ENCODE measurements around the gene TMEM88. TPM values are rescaled to one million over a fixed set of nuclear protein-coding genes. Genes with fewer than 3 reads are reported as not detected.

Gene TMEM88
- total and polyA plus RNA-seq, 2 of the 13 experiments (the other 11 are each of a cell fraction or from before 2014, with no cell fraction given), result 0.31 to 0.66 TPM

DNA sequence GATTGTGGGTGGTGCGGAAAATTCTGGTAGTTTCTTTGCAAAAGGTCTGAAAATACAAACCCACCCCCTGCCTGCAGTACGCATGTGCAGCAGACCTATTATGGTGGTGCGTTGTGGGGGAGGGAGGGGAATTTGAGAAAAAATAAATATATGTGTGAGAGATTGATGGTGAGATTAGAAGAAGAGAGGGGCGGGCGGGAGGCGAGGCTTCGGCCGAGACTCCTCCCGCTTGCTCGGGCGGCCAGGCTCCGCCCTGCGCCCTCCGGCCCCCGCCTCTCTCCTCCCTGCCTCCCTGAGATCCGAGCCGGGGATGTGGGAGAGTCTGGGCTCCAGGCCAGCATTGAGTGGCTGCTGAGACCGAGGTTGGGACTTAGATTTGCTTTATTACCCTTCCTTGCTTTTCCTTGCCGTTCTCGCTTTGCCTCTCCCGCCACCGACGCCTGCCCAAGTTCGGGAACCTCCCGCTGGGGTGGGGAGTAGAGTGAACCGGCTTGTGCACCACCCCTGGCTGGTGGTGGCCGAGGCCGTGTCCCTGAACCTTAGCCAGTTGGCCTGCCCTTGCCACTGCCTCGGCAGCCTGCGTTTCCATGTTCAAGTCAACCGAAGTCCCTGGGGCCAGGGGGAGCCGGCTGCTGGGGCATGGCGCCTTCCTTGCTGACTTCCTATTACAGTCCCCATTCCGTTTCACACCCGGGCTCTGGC is 32.8 kb downstream of the TMEM88 start (continued):
- TF ChIP-seq ZNF781 (CRISPR knock-in tag; IDR thresholded peaks at IDR 0.05; ENCODE audit: borderline replicate concordance, not compliant biosample characterization) (no peak), MYNN (CRISPR knock-in tag; IDR thresholded peaks at IDR 0.05; ENCODE audit: low read depth) (0 out of 2 replicates have a peak, but pooled peaks have one; percentile 52), DMAP1 (CRISPR knock-in tag; IDR thresholded peaks at IDR 0.05) (peak; percentile 28; the same call in 1 of the 2 replicates), RXRA (CRISPR knock-in tag; IDR thresholded peaks at IDR 0.05) (peak; percentile 83), CREM (IDR thresholded peaks at IDR 0.05) (no peak), CREM (CRISPR knock-in tag; IDR thresholded peaks at IDR 0.05) (no peak), RFXANK (CRISPR knock-in tag; IDR thresholded peaks at IDR 0.05) (no peak), ELF3 (CRISPR knock-in tag; IDR thresholded peaks at IDR 0.05) (peak; percentile 62), FOXM1 (CRISPR knock-in tag; IDR thresholded peaks at IDR 0.05) (no peak), KDM3A (CRISPR knock-in tag; IDR thresholded peaks at IDR 0.05; ENCODE audit: low read depth) (0 out of 2 replicates have a peak, but pooled peaks have one; percentile 30)
- TF ChIP-seq, protein P1, sequence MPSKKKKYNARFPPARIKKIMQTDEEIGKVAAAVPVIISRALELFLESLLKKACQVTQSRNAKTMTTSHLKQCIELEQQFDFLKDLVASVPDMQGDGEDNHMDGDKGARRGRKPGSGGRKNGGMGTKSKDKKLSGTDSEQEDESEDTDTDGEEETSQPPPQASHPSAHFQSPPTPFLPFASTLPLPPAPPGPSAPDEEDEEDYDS (CRISPR knock-in tag; IDR thresholded peaks at IDR 0.05), result peak; percentile 51
- TF ChIP-seq, protein P2, sequence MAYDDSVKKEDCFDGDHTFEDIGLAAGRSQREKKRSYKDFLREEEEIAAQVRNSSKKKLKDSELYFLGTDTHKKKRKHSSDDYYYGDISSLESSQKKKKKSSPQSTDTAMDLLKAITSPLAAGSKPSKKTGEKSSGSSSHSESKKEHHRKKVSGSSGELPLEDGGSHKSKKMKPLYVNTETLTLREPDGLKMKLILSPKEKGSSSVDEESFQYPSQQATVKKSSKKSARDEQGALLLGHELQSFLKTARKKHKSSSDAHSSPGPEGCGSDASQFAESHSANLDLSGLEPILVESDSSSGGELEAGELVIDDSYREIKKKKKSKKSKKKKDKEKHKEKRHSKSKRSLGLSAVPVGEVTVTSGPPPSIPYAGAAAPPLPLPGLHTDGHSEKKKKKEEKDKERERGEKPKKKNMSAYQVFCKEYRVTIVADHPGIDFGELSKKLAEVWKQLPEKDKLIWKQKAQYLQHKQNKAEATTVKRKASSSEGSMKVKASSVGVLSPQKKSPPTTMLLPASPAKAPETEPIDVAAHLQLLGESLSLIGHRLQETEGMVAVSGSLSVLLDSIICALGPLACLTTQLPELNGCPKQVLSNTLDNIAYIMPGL (CRISPR knock-in tag; IDR thresholded peaks at IDR 0.05; ENCODE audit: borderline replicate concordance in 1 of 2, low read depth in 1 of 2), result peak; percentile 49 to 78; a peak in 3 of 4 replicates
- TF ChIP-seq, protein P3, sequence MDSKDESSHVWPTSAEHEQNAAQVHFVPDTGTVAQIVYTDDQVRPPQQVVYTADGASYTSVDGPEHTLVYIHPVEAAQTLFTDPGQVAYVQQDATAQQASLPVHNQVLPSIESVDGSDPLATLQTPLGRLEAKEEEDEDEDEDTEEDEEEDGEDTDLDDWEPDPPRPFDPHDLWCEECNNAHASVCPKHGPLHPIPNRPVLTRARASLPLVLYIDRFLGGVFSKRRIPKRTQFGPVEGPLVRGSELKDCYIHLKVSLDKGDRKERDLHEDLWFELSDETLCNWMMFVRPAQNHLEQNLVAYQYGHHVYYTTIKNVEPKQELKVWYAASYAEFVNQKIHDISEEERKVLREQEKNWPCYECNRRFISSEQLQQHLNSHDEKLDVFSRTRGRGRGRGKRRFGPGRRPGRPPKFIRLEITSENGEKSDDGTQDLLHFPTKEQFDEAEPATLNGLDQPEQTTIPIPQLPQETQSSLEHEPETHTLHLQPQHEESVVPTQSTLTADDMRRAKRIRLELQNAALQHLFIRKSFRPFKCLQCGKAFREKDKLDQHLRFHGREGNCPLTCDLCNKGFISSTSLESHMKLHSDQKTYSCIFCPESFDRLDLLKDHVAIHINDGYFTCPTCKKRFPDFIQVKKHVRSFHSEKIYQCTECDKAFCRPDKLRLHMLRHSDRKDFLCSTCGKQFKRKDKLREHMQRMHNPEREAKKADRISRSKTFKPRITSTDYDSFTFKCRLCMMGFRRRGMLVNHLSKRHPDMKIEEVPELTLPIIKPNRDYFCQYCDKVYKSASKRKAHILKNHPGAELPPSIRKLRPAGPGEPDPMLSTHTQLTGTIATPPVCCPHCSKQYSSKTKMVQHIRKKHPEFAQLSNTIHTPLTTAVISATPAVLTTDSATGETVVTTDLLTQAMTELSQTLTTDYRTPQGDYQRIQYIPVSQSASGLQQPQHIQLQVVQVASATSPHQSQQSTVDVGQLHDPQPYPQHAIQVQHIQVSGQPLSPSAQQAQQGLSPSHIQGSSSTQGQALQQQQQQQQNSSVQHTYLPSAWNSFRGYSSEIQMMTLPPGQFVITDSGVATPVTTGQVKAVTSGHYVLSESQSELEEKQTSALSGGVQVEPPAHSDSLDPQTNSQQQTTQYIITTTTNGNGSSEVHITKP (CRISPR knock-in tag; IDR thresholded peaks at IDR 0.05; ENCODE audit: low read depth), result peak; percentile 78; the same call in 1 of the 2 replicates
- TF ChIP-seq, protein P4, sequence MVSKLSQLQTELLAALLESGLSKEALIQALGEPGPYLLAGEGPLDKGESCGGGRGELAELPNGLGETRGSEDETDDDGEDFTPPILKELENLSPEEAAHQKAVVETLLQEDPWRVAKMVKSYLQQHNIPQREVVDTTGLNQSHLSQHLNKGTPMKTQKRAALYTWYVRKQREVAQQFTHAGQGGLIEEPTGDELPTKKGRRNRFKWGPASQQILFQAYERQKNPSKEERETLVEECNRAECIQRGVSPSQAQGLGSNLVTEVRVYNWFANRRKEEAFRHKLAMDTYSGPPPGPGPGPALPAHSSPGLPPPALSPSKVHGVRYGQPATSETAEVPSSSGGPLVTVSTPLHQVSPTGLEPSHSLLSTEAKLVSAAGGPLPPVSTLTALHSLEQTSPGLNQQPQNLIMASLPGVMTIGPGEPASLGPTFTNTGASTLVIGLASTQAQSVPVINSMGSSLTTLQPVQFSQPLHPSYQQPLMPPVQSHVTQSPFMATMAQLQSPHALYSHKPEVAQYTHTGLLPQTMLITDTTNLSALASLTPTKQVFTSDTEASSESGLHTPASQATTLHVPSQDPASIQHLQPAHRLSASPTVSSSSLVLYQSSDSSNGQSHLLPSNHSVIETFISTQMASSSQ (IDR thresholded peaks at IDR 0.05; ENCODE audit: low read depth), result no peak
- TF ChIP-seq, protein P4 (CRISPR knock-in tag; IDR thresholded peaks at IDR 0.05; ENCODE audit: borderline replicate concordance), result peak; percentile 49; the same call in 1 of the 2 replicates
- TF ChIP-seq, protein P5, sequence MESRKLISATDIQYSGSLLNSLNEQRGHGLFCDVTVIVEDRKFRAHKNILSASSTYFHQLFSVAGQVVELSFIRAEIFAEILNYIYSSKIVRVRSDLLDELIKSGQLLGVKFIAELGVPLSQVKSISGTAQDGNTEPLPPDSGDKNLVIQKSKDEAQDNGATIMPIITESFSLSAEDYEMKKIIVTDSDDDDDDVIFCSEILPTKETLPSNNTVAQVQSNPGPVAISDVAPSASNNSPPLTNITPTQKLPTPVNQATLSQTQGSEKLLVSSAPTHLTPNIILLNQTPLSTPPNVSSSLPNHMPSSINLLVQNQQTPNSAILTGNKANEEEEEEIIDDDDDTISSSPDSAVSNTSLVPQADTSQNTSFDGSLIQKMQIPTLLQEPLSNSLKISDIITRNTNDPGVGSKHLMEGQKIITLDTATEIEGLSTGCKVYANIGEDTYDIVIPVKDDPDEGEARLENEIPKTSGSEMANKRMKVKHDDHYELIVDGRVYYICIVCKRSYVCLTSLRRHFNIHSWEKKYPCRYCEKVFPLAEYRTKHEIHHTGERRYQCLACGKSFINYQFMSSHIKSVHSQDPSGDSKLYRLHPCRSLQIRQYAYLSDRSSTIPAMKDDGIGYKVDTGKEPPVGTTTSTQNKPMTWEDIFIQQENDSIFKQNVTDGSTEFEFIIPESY (CRISPR knock-in tag; IDR thresholded peaks at IDR 0.05), result no peak

Measured in HepG2 (cell line).